GM19351 (cell line): ENCODE results near the gene ZSWIM4.
"Not testable (repeated sequence)": the region's sequence is repeated elsewhere in the genome, so short reads cannot be mapped to it uniquely, and the experiment has no call there.

Experiments
- ATAC-seq: cut with Tn5 transposase; IDR thresholded peaks from one replicate; pipeline ENCODE4 v1.9.1; 2021; ENCODE audit warnings: mild to moderate bottlenecking, moderate library complexity; ENCODE audit not compliant: unreplicated experiment

The ZSWIM4 gene

GRCh38 chr19:13778398-13778797 is 16.8 kb upstream of the ZSWIM4 start:
- no peak for ATAC-seq

- no peak for ATAC-seq
These were observed 16.4 kb upstream of the ZSWIM4 start for GRCh38 chr19:13778847-13779246.

GRCh38 chr19:13779794-13780193 is 15.4 kb upstream of the ZSWIM4 start:
- ATAC-seq, result not testable (repeated sequence)

DNA sequence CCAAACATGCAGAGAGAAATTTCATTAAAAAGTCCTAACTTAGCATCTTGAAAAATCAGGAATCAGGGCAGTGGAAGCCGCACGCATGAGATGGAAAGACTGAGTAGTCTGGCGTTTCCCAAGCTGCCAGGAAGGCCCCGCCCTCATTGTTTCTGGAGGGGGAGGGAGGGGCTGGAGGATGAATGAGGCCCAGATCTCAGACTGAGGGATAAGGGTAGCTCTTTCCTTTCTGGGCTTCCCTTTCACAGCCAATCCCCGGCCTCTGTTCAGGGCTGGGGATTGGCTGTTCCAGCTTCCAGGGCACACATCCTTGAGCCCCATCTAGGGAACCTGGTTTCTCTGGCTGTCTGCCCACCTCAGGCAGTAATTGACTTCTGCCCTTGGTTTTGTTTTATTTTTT is 13.7 kb upstream of the ZSWIM4 start:
- no peak for ATAC-seq

DNA sequence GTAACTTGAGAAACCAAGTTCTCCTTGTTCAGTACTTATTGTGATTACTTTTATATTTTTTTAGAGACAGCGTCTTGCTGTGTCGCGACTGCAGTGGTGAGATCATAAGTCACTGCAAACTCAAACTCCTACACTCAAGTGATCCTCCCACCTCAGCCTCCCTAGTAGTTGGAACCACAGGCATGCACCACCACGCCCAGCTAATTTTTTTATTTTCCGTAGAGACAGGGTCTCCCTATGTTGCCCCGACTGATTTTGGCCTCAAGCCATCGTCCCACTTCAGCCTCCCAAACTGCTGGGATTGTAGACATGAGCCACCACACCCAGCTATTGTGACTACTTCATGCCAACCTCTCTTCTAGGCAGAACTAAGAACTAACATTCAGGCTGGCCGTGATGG is 12.7 kb upstream of the ZSWIM4 start:
- no peak for ATAC-seq

GRCh38 chr19:13783565-13784500 is 11.4 kb upstream of the ZSWIM4 start:
- ATAC-seq, result no peak

DNA sequence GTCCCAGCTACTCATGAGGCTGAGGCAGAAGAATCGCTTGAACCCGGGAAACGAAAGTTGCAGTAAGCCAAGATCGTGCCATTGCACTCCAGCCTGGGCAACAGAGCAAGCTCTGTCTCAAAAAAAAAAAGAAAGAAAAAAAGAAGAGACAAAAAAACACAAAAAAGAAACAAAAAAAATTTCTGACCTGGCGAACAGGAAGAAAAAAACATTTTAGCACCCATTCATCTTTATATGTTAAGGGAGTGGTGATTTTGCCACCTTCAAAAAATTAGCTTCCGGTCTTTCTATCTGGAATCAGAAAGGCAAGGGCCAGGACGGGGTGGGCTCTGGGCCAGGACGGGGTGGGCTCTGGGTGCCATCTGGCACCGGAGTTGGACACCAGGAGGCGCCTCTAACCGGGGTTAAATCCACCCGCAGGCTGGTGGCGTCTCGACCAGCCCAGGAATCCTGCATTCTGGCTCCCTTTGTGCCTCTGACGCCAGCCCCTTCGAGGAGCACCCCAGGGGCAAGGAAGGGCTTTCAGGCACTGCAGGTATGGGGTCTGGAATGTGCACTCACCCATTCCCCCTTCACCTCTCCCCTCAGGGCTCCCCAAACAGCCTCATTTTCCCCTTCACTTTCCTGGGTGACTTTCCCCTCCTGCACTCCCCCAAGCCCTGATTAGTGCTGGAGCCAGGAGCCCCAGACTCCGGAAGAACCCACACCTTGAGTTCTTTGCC is 10.4 kb upstream of the ZSWIM4 start:
- no peak for ATAC-seq

DNA sequence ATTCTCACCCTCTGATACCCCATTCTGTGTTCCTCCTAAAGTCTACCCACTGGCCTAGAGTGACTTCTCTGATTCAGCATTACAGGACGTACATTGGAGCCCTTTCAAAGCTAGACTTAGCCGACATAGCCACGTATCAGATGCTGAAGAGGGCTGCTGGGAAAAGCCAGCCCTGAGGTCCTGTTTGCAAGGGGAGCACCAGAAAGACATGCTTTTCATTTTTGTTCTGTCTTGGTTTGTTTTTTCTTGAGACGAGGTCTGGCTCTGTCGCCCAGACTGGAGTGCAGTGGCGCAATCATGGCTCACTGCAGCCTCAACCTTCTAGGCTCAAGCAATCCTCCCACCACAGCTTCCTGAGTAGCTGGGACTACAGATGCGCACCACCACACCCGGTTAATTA is 6.3 kb upstream of the ZSWIM4 start:
- ATAC-seq, result no peak

- no peak for ATAC-seq
These were observed 4.9 kb upstream of the ZSWIM4 start for GRCh38 chr19:13790354-13790753.

- ATAC-seq, result not testable (repeated sequence)
These were observed 1.9 kb upstream of the ZSWIM4 start for GRCh38 chr19:13793317-13793716.

DNA sequence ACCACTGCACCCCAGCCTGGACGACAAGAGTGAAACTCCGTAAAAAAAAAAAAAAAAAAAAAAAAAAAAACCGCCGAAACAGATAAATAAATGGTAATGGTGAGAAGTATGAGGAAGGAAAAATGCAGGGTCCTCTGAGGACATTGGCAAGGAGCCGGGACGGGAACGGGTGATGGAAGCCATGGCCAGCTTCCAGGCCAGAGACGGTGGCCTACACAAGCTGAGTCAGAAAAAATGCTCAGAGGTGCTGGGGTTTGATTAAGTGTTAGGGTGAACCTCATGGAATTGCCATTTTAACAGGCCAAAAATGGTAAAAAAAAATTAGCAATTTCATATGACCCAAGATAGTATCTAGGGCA is 866 bp upstream of the ZSWIM4 start:
- no peak for ATAC-seq

GRCh38 chr19:13795595-13796300 is 505 bp downstream of the ZSWIM4 start:
- ATAC-seq, result peak; percentile 31

DNA sequence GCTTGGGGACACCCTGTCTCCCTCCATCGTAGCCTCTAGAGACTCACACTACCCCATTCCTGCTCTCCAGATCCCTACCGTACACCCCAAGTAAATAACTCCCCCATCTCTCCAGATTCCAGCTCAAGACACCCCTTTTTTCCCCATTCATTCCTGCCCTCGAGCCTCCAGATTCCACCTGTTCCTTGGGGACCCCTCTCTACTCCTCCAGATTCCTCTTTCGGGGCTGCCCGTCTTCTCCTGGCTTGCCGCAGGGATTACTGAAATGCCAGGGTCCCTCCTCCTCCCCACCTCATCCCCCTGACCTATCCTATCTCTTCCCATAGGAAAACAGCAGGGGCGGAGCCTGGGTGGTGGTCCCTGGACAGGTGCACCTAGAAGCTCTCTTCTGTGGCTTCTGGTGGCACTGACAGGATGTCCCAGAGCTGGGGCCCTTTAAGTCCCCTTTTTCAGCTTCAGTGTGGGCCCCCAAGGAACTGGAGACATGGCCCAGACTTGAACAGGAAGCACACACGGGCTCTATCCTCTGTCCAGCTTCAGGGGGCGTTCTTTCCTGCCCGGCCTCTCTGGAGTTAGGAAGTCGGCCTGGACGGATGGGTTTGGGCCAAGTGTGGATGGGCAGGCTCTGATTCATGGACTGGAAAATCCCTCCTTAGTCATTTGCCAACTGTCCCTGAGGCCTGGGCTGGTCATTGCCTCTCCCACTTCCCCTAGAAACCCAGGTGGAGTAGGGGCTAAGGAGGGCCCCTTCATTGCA is 1.2 kb downstream of the ZSWIM4 start:
- ATAC-seq, result no peak

DNA sequence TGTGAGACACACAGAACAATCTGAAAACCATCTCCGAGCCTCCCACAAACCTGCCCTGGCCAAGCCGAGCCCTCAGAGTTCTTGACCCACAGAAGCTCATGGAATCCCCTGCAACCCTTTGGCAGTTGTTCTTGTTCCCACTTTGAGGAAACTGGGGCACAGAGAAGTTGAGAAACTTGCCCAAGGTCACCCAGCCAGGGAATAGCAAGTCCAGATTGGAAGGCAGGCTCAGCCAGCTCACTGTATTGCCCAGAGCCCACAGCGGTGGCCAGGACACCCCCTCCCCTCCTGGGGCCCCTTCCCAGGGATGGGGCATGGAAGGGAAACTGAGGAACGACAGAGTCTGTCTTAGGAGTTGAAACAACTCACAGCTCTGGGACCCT is 1.8 kb downstream of the ZSWIM4 start:
- no peak for ATAC-seq

- ATAC-seq, result no peak
These were observed 2.6 kb downstream of the ZSWIM4 start for GRCh38 chr19:13797870-13798269.

GRCh38 chr19:13799669-13800068 is 4.4 kb downstream of the ZSWIM4 start:
- ATAC-seq, result no peak

- ATAC-seq, result no peak
These were observed 7.8 kb downstream of the ZSWIM4 start for GRCh38 chr19:13803038-13803437.

DNA sequence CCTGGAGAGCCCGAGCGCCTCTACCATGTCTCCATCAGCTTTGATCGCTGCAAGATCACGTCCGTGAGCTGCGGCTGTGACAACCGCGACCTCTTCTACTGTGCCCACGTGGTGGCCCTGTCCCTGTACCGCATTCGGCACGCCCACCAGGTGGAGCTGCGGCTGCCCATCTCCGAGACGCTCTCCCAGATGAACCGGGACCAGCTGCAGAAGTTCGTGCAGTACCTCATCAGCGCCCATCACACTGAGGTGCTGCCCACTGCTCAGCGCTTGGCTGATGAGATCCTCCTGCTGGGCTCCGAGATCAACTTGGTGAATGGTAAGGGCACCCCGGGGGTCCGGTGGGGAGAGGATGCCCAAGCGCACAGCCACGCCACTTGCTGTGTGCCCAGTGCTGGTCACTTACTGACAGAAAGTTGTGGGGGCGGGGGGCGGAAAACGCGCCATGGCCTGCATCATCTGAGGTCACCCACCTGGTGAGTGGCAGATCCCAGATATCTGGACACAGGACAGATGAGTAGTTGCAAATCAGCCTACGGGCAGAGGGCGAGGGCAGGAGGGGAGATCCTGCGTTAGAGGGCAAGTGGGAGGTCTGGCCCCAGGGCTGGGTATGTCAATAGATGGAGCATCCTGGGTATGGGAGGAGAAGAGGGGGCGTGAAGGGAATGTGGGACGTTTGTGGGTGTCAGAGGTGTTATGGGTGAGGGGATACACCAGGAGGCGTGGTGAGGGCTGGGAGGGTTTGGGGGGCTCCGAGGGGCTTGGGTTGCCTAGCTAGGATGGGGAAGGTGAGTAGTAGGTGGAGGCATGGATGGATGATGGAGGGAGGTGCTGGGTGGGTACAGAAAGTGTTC is 9.8 kb downstream of the ZSWIM4 start:
- no peak for ATAC-seq

DNA sequence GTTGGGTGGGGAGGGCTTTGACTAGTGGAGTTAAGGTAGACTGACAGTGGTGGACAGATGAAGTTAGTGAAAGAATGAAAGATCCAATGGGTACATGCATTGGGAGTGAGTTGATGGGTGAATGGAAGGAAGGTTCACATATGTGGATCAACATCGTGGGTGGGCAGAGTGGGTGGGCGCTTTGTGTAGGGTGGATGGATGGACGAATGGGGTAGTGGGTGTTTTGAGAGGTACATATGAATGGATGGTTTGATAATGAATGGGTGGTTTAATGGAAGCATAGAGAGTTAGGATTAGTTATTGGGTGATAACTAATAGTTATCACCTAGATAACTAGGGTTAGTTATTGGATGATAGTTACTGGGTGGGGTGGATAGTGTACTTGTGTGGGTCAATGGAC is 11.5 kb downstream of the ZSWIM4 start:
- ATAC-seq, result no peak

DNA sequence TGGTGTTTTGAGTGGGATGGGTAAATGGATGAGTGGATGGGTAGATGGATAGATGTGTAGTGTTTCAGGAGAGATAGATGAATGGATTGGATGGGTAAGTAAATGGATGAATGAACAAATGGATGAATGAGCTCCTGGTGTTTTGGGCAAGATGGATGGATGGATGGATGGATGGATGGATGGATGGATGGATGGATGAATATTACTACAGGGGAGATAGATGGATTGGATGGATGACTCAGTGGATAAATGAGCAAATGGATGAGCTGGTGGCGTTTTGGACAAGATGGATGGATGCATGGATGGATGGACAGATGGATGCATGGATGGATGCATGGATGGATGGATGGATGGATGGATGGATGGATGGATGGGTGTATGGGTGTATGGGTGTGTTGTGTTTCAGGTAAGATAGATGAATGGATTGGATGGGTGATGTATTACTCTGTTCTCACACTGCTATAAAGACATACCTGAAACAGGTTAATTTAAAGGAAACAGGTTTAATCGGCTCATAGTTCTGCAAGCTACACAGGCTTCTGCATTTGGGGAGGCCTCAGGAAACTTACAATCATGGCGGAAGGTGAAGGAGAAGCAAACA is 12.3 kb downstream of the ZSWIM4 start:
- no peak for ATAC-seq
